Left lung (tissue), 10 donors: Measurements from ENCODE around the gene A3GALT2. TPM values are rescaled to one million over a fixed set of nuclear protein-coding genes. Genes with fewer than 3 reads are reported as not detected.
A peak's percentile ranks its signal among the peaks of the same experiment; 100 is the strongest.

Experiments used
- ATAC-seq: fragments of 200-7000 bp; cut with Tn5 transposase; one replicate; pipeline ENCODE4 v1.9.1; 2020; ENCODE audit warnings: moderate library complexity
- DNase-seq, 4 donors: peaks; one replicate each; pipeline ENCODE4 v3.0.0-alpha.2; 2013 to 2020
- H3K27ac ChIP-seq, 2 donors: fragments of 200-600 bp; sonication (generic) in 1 of 2; one replicate each; pipeline versions ENCODE4 v1.5.0 to v1.8.0; 2020 to 2021
- H3K27me3 ChIP-seq, 2 donors: fragments of 200-600 bp; sonication (generic) in 1 of 2; one replicate each; pipeline versions ENCODE4 v1.5.0 to v1.8.0; 2020 to 2021
- H3K36me3 ChIP-seq, 2 donors: fragments of 200-600 bp; sonication (generic) in 1 of 2; one replicate each; pipeline versions ENCODE4 v1.5.0 to v1.8.0; 2020 to 2021
- H3K4me1 ChIP-seq, 2 donors: fragments of 200-600 bp; one replicate each; pipeline ENCODE4 v1.8.0; 2021
- H3K4me3 ChIP-seq, 2 donors: fragments of 200-600 bp; sonication (generic) in 1 of 2; one replicate each; pipeline versions ENCODE4 v1.5.0 to v1.8.0; 2020 to 2021; ENCODE audit warnings: mild to moderate bottlenecking in 1 of 2
- H3K9me3 ChIP-seq, 2 donors: fragments of 200-600 bp; sonication (generic) in 1 of 2; one replicate each; pipeline versions ENCODE4 v1.5.0 to v1.8.0; 2020 to 2021
- CTCF ChIP-seq, 2 donors: fragments of 200-600 bp; sonication (generic) in 1 of 2; IDR thresholded peaks; one replicate each; pipeline versions ENCODE4 v1.5.0 to v1.8.0; 2021; ENCODE audit warnings: antibody characterized with exemption in 2 of 2
- intact Hi-C, 2 donors: fragments of 100-400 bp; cut with DNase I; formaldehyde crosslinking; loops; one replicate each; pipeline versions ENCODE4 v1.11.2 to v1.14.2; 2022
- polyA plus RNA-seq, 6 donors: library from polyadenylated mRNA; unstranded; fragments of 120-200 nt; gene quantifications; one replicate each; pipeline ENCODE4 v1.2.1, GENCODE V29; 2013; ENCODE audit not compliant: insufficient read length in 6 of 6
- total RNA-seq, 2 donors: library from RNA; stranded (reverse); fragmentation: NEBNext Ultra II Directional; extraction: Animal tissue kit (Norgen Biotek cat#: 25700); gene quantifications; one replicate each; pipeline ENCODE4 v1.2.1, GENCODE V29; 2021
- donor health status: DM: no; HTN: yes; CAD: no.
- donor health status: DM: no; HTN: no; CAD: no.

A3GALT2 gene
- total and polyA plus RNA-seq, 8 donors = 0.25 to 0.28 (median 0.25) TPM; not detected in 5

- peak overlapping the region in 1 of 2 donors; percentile 97 for H3K27ac ChIP-seq
These were observed 10.0 kb upstream of the A3GALT2 start for GRCh38 chr1:33330906-33331305.

GRCh38 chr1:33330361-33330890 lies 9.5 kb upstream of the A3GALT2 start:
- Histone ChIP-seq H3K4me1 (peaks cover 43 to 100% of the 10 kb centered on the region in 2 donors), H3K36me3 (peaks cover 0 to 94% of the 10 kb centered on the region in 2 donors), H3K9me3 (no peaks in the 10 kb centered on the region), H3K27me3 (no peaks in the 10 kb centered on the region), H3K4me3 (no peak overlapping the region), H3K27ac (peak overlapping the region in 1 of 2 donors; percentile 97)
- no peak for ATAC-seq
- intact Hi-C loops = no loop called here
- TF ChIP-seq CTCF (IDR thresholded peaks at IDR 0.05) = no peak
- DNase-seq = no peak

More at GRCh38 chr1:33330906-33331305, 10.0 kb upstream of the A3GALT2 start:
- no peaks in the 10 kb centered on the region for H3K27me3 ChIP-seq
- peaks cover 0 to 89% of the 10 kb centered on the region in 2 donors for H3K36me3 ChIP-seq
- TF ChIP-seq CTCF (IDR thresholded peaks at IDR 0.05) = no peak
- no peaks in the 10 kb centered on the region for H3K9me3 ChIP-seq
- no peak for ATAC-seq
- H3K4me3 ChIP-seq = no peak overlapping the region
- DNase-seq = no peak
- H3K4me1 ChIP-seq = peaks cover 43 to 100% of the 10 kb centered on the region in 2 donors
- intact Hi-C loops = no loop called here

- ATAC-seq (no peak), DNase-seq (no peak)
- Histone ChIP-seq H3K4me1 (peaks cover 37 to 99% of the 10 kb centered on the region in 2 donors), H3K27me3 (no peaks in the 10 kb centered on the region), H3K36me3 (peaks cover under 1 to 97% of the 10 kb centered on the region in 2 donors), H3K27ac (peak overlapping the region in 1 of 2 donors; percentile 79), H3K9me3 (no peaks in the 10 kb centered on the region), H3K4me3 (no peak overlapping the region)
- intact Hi-C loops = no loop called here
- no peak for TF ChIP-seq CTCF (IDR thresholded peaks at IDR 0.05)
These were observed 8.9 kb upstream of the A3GALT2 start for GRCh38 chr1:33329600-33330305.

- Histone ChIP-seq H3K4me3 (no peak overlapping the region), H3K9me3 (no peaks in the 10 kb centered on the region), H3K4me1 (peaks cover 27 to 90% of the 10 kb centered on the region in 2 donors), H3K36me3 (peaks cover 6 to 99% of the 10 kb centered on the region in 2 donors), H3K27ac (peak overlapping the region in 1 of 2 donors; percentile 79), H3K27me3 (no peaks in the 10 kb centered on the region)
- DNase-seq (no peak), ATAC-seq (no peak)
- intact Hi-C loops = no loop called here
- TF ChIP-seq CTCF (IDR thresholded peaks at IDR 0.05) = no peak
These were observed 7.9 kb upstream of the A3GALT2 start for GRCh38 chr1:33328817-33329216.

- peak in 2 of 4 donors; percentile 61 to 67 for DNase-seq
- no peaks in the 10 kb centered on the region for H3K9me3 ChIP-seq
- H3K27ac ChIP-seq = peak overlapping the region in 1 of 2 donors; percentile 79
- TF ChIP-seq CTCF (IDR thresholded peaks at IDR 0.05) = no peak
- no peaks in the 10 kb centered on the region for H3K27me3 ChIP-seq
- intact Hi-C loops = no loop called here
- ATAC-seq = peak; percentile 73
- H3K36me3 ChIP-seq = peaks cover 6 to 100% of the 10 kb centered on the region in 2 donors
- peaks cover 24 to 79% of the 10 kb centered on the region in 2 donors for H3K4me1 ChIP-seq
- H3K4me3 ChIP-seq = no peak overlapping the region
These were observed 6.9 kb upstream of the A3GALT2 start for GRCh38 chr1:33327587-33328325.
